ENCODE measurements around the gene P3H1. TPM values are rescaled to one million over a fixed set of nuclear protein-coding genes. Genes with fewer than 3 reads are reported as not detected.

P3H1 gene
- total RNA-seq, 1 experiment from 2014 or later = 32.9 TPM

GRCh38 chr1:42786097-42786496, 19.3 kb upstream of the P3H1 start:
- DNase-seq (ENCODE audit: low read depth, low spot score) = no peak
- CTCF ChIA-PET = no interaction called here
- H3K4me2 ChIP-seq (ENCODE audit: low read length) = no peak overlapping the region
- TF ChIP-seq SP1 (IDR thresholded peaks at IDR 0.05; ENCODE audit: low read depth) (no peak), ZNF274 (IDR thresholded peaks at IDR 0.05; ENCODE audit: low read depth, low read length) (no peak), FOSL1 (IDR thresholded peaks at IDR 0.05; ENCODE audit: low read depth) (no peak), SRF (IDR thresholded peaks at IDR 0.05; ENCODE audit: low read depth) (no peak), EZH2 (IDR thresholded peaks at IDR 0.05) (no peak), MAX (IDR thresholded peaks at IDR 0.05) (no peak), JUND (IDR thresholded peaks at IDR 0.05) (no peak), CBX3 (IDR thresholded peaks at IDR 0.05; ENCODE audit: low read depth) (no peak), REST (IDR thresholded peaks at IDR 0.05; ENCODE audit: low read depth) (no peak), SIN3A (IDR thresholded peaks at IDR 0.05; ENCODE audit: low read depth) (no peak), ZFX (IDR thresholded peaks at IDR 0.05) (no peak), CEBPB (IDR thresholded peaks at IDR 0.05; ENCODE audit: low read depth) (no peak), ZBTB33 (IDR thresholded peaks at IDR 0.05; ENCODE audit: extremely low read depth, insufficient replicate concordance, low read length) (no peak), ATF3 (IDR thresholded peaks at IDR 0.05) (no peak), EGR1 (IDR thresholded peaks at IDR 0.05; ENCODE audit: low read depth) (no peak), POLR2A (IDR thresholded peaks at IDR 0.05; ENCODE audit: borderline replicate concordance, extremely low read depth, insufficient read depth, insufficient read length) (no peak), POLR2AphosphoS5 (IDR thresholded peaks at IDR 0.05; ENCODE audit: low read depth, low read length) (no peak), YY1 (IDR thresholded peaks at IDR 0.05; ENCODE audit: extremely low read depth, insufficient replicate concordance, low read depth, low read length) (no peak)
- TF ChIP-seq, protein P1, sequence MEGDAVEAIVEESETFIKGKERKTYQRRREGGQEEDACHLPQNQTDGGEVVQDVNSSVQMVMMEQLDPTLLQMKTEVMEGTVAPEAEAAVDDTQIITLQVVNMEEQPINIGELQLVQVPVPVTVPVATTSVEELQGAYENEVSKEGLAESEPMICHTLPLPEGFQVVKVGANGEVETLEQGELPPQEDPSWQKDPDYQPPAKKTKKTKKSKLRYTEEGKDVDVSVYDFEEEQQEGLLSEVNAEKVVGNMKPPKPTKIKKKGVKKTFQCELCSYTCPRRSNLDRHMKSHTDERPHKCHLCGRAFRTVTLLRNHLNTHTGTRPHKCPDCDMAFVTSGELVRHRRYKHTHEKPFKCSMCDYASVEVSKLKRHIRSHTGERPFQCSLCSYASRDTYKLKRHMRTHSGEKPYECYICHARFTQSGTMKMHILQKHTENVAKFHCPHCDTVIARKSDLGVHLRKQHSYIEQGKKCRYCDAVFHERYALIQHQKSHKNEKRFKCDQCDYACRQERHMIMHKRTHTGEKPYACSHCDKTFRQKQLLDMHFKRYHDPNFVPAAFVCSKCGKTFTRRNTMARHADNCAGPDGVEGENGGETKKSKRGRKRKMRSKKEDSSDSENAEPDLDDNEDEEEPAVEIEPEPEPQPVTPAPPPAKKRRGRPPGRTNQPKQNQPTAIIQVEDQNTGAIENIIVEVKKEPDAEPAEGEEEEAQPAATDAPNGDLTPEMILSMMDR (IDR thresholded peaks at IDR 0.05 in 2 of 3, conservative IDR thresholded peaks at IDR 0.05 in 1 of 3; ENCODE audit: borderline replicate concordance in 1 of 3, insufficient read depth in 1 of 3, low read depth in 2 of 3, low read length in 2 of 3) = no peak
- H3K9ac ChIP-seq (ENCODE audit: low read length) = no peak overlapping the region
- H3K4me3 ChIP-seq (replicated peaks in 1 of 2; ENCODE audit: low read depth in 1 of 2, low read length in 2 of 2) = no peak overlapping the region
- no peaks in the 10 kb centered on the region for H3K9me2 ChIP-seq (ENCODE audit: insufficient read depth)
- H3K36me3 ChIP-seq (ENCODE audit: control insufficient read depth in 1 of 2, insufficient read depth in 2 of 2, low read length in 2 of 2) = no peaks in the 10 kb centered on the region
- ATAC-seq = no peak
- H3K4me1 ChIP-seq (ENCODE audit: control insufficient read depth in 1 of 2, insufficient read depth in 2 of 2, low read length in 2 of 2) = peaks cover 0 to 4% of the 10 kb centered on the region in 2 experiments; a peak in 1 of 4 replicates
- RAD21 ChIA-PET (ENCODE audit: low non-redundant PET in 1 of 2, low total read pairs in 2 of 2, uncharacterized antibody in 2 of 2, unreplicated experiment in 2 of 2) = no interaction called here
- intact Hi-C loops (cut with micrococcal nuclease) = no loop called here
- no TSS peak for BruUV-seq (replicated peaks)
- no peaks in the 10 kb centered on the region for H4K20me1 ChIP-seq (ENCODE audit: insufficient read depth)
- no peaks in the 10 kb centered on the region for H3K9me3 ChIP-seq (ENCODE audit: control insufficient read depth in 1 of 2, insufficient read depth in 1 of 2, low read depth in 1 of 2, low read length in 2 of 2)
- H3K27me3 ChIP-seq (ENCODE audit: insufficient read depth, low read length) = no peaks in the 10 kb centered on the region
- H3K79me2 ChIP-seq (ENCODE audit: insufficient read depth, low read length) = no peaks in the 10 kb centered on the region
- POLR2A ChIA-PET = no interaction called here
- no peak overlapping the region for H2AFZ ChIP-seq (ENCODE audit: low read depth, low read length, poor library complexity, severe bottlenecking)
- H3K27ac ChIP-seq (ENCODE audit: low read depth, low read length) = no peak overlapping the region

Data from HCT116 (cell line).